AG04449 (cell line): ENCODE measurements around the gene SH3GL2.

Source experiments
- CTCF ChIA-PET: fragments of 350-600 bp; formaldehyde crosslinking; extraction: SDS; loops from one replicate; lab custom pipeline; 2021; ENCODE audit warnings: antibody characterized with exemption; lab: Yijun Ruan, JAX
- POLR2A ChIA-PET: fragments of 400-600, 350-600 bp; formaldehyde crosslinking; extraction: SDS; loops from one replicate; lab custom pipeline; 2020; ENCODE audit warnings: antibody characterized with exemption, inconsistent platforms; lab: Yijun Ruan, JAX
- DNase-seq: peaks from one replicate; pipeline ENCODE4 v3.0.0-alpha.2; 2010; ENCODE audit warnings: low read depth, low spot score
- H3K4me3 ChIP-seq: 2 replicates; pipeline ENCODE4 v1.5.1; 2011; ENCODE audit warnings: low read depth, mild to moderate bottlenecking, control low read depth, low read length
- CTCF ChIP-seq: IDR thresholded peaks from one replicate; pipeline ENCODE4 v1.5.1; 2011; ENCODE audit warnings: mild to moderate bottlenecking, moderate library complexity, low read length, control low read depth, inconsistent platforms; ENCODE audit not compliant: insufficient read depth; ENCODE audit errors: missing control alignments

Gene SH3GL2

GRCh38 chr9:17600962-17601593, 22.2 kb downstream of the SH3GL2 start:
- ChIA-PET POLR2A (no interaction called here), CTCF (no interaction called here)
- DNase-seq, result no peak
- no peak for TF ChIP-seq CTCF
- no peak overlapping the region for H3K4me3 ChIP-seq

GRCh38 chr9:17604556-17604955, 25.7 kb downstream of the SH3GL2 start:
- ChIA-PET CTCF (no interaction called here), POLR2A (no interaction called here)
- no peak for DNase-seq
- H3K4me3 ChIP-seq, result no peak overlapping the region
- no peak for TF ChIP-seq CTCF

- TF ChIP-seq CTCF, result no peak
- no peak for DNase-seq
- H3K4me3 ChIP-seq, result no peak overlapping the region
- POLR2A ChIA-PET, result interaction anchor here (0.6 kb wide), 1 partner anchor 1105 kb away, joined by 3 read pairs; no protein-coding TSS in a partner anchor
- CTCF ChIA-PET, result no interaction called here
Measured at GRCh38 chr9:17609312-17610005, 30.6 kb downstream of the SH3GL2 start.

- CTCF ChIA-PET, result no interaction called here
- H3K4me3 ChIP-seq, result no peak overlapping the region
- POLR2A ChIA-PET, result no interaction called here
- no peak for DNase-seq
- TF ChIP-seq CTCF, result no peak
Measured at GRCh38 chr9:17611342-17611741, 32.5 kb downstream of the SH3GL2 start.

- TF ChIP-seq CTCF, result no peak
- DNase-seq, result no peak
- ChIA-PET CTCF (no interaction called here), POLR2A (no interaction called here)
- H3K4me3 ChIP-seq, result no peak overlapping the region
Measured at GRCh38 chr9:17611917-17612316, 33.1 kb downstream of the SH3GL2 start.

GRCh38 chr9:17613758-17614157, 34.9 kb downstream of the SH3GL2 start:
- DNase-seq, result no peak
- ChIA-PET CTCF (interaction anchor here (0.8 kb wide), 1 partner anchor 84 kb away, joined by 3 read pairs; no protein-coding TSS in a partner anchor), POLR2A (no interaction called here)
- TF ChIP-seq CTCF, result no peak
- no peak overlapping the region for H3K4me3 ChIP-seq
